ENCODE measurements around the gene GAGE10.

DNA sequence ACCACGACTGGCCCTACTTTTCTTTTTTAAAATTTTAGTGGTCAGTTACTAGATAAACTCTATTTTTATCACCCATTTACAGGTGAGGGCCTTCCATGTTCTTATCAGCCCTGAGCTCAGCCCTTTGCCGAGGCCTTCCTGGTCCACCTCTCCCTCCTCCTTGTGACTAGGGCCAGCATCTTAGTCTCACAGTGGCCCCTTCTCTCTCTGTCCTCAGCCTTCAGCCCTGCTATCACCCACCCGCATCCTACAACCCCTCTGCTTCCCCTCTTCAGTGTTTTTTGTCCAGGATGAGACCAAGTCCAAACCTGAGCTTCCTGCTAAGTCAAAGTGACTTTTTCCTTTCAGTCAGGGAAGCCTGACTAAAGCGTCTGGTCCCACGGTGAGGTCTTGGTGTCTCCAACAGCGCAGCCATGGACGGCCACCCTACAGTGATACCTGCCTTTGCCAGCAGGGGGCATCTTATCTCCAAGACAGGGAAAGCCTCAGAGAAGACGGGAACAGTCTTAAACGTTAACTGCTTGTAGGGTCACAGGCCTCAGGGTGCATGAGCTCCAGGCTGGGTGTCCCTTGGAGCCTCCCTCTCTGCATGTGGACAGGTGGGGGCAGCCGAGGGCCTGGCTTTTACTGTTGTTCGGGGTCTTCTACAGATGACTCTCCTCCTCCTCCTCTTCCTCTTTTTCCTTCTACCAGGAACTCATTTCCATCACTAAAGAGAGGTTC lies 11.7 kb upstream of the GAGE10 start:
- TF ChIP-seq, protein P1, sequence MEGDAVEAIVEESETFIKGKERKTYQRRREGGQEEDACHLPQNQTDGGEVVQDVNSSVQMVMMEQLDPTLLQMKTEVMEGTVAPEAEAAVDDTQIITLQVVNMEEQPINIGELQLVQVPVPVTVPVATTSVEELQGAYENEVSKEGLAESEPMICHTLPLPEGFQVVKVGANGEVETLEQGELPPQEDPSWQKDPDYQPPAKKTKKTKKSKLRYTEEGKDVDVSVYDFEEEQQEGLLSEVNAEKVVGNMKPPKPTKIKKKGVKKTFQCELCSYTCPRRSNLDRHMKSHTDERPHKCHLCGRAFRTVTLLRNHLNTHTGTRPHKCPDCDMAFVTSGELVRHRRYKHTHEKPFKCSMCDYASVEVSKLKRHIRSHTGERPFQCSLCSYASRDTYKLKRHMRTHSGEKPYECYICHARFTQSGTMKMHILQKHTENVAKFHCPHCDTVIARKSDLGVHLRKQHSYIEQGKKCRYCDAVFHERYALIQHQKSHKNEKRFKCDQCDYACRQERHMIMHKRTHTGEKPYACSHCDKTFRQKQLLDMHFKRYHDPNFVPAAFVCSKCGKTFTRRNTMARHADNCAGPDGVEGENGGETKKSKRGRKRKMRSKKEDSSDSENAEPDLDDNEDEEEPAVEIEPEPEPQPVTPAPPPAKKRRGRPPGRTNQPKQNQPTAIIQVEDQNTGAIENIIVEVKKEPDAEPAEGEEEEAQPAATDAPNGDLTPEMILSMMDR (conservative IDR thresholded peaks at IDR 0.05; ENCODE audit: low read depth in 2 of 2) = peak; percentile 57 to 78
- TF ChIP-seq, protein P2, sequence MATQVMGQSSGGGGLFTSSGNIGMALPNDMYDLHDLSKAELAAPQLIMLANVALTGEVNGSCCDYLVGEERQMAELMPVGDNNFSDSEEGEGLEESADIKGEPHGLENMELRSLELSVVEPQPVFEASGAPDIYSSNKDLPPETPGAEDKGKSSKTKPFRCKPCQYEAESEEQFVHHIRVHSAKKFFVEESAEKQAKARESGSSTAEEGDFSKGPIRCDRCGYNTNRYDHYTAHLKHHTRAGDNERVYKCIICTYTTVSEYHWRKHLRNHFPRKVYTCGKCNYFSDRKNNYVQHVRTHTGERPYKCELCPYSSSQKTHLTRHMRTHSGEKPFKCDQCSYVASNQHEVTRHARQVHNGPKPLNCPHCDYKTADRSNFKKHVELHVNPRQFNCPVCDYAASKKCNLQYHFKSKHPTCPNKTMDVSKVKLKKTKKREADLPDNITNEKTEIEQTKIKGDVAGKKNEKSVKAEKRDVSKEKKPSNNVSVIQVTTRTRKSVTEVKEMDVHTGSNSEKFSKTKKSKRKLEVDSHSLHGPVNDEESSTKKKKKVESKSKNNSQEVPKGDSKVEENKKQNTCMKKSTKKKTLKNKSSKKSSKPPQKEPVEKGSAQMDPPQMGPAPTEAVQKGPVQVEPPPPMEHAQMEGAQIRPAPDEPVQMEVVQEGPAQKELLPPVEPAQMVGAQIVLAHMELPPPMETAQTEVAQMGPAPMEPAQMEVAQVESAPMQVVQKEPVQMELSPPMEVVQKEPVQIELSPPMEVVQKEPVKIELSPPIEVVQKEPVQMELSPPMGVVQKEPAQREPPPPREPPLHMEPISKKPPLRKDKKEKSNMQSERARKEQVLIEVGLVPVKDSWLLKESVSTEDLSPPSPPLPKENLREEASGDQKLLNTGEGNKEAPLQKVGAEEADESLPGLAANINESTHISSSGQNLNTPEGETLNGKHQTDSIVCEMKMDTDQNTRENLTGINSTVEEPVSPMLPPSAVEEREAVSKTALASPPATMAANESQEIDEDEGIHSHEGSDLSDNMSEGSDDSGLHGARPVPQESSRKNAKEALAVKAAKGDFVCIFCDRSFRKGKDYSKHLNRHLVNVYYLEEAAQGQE (IDR thresholded peaks at IDR 0.05; ENCODE audit: unreplicated experiment) = no peak
- no peak for TF ChIP-seq EZH2 (IDR thresholded peaks at IDR 0.05; ENCODE audit: low read depth, unreplicated experiment)
- no peak for TF ChIP-seq POLR2AphosphoS5 (IDR thresholded peaks at IDR 0.05; ENCODE audit: low read depth)
- no peak for TF ChIP-seq EZH2phosphoT487 (IDR thresholded peaks at IDR 0.05; ENCODE audit: unreplicated experiment)
- TF ChIP-seq CREB1 (CRISPR knock-in tag; IDR thresholded peaks at IDR 0.05; ENCODE audit: low read depth) = no peak
- TF ChIP-seq NANOG (IDR thresholded peaks at IDR 0.05; ENCODE audit: borderline replicate concordance) = no peak
- TF ChIP-seq, protein P3, sequence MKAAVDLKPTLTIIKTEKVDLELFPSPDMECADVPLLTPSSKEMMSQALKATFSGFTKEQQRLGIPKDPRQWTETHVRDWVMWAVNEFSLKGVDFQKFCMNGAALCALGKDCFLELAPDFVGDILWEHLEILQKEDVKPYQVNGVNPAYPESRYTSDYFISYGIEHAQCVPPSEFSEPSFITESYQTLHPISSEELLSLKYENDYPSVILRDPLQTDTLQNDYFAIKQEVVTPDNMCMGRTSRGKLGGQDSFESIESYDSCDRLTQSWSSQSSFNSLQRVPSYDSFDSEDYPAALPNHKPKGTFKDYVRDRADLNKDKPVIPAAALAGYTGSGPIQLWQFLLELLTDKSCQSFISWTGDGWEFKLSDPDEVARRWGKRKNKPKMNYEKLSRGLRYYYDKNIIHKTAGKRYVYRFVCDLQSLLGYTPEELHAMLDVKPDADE (IDR thresholded peaks at IDR 0.05) = no peak
- no peak for TF ChIP-seq JUNB (IDR thresholded peaks at IDR 0.05; ENCODE audit: unreplicated experiment)
- no peak for TF ChIP-seq ZNF331 (CRISPR knock-in tag; IDR thresholded peaks at IDR 0.05; ENCODE audit: low read depth)
- TF ChIP-seq, protein P4, sequence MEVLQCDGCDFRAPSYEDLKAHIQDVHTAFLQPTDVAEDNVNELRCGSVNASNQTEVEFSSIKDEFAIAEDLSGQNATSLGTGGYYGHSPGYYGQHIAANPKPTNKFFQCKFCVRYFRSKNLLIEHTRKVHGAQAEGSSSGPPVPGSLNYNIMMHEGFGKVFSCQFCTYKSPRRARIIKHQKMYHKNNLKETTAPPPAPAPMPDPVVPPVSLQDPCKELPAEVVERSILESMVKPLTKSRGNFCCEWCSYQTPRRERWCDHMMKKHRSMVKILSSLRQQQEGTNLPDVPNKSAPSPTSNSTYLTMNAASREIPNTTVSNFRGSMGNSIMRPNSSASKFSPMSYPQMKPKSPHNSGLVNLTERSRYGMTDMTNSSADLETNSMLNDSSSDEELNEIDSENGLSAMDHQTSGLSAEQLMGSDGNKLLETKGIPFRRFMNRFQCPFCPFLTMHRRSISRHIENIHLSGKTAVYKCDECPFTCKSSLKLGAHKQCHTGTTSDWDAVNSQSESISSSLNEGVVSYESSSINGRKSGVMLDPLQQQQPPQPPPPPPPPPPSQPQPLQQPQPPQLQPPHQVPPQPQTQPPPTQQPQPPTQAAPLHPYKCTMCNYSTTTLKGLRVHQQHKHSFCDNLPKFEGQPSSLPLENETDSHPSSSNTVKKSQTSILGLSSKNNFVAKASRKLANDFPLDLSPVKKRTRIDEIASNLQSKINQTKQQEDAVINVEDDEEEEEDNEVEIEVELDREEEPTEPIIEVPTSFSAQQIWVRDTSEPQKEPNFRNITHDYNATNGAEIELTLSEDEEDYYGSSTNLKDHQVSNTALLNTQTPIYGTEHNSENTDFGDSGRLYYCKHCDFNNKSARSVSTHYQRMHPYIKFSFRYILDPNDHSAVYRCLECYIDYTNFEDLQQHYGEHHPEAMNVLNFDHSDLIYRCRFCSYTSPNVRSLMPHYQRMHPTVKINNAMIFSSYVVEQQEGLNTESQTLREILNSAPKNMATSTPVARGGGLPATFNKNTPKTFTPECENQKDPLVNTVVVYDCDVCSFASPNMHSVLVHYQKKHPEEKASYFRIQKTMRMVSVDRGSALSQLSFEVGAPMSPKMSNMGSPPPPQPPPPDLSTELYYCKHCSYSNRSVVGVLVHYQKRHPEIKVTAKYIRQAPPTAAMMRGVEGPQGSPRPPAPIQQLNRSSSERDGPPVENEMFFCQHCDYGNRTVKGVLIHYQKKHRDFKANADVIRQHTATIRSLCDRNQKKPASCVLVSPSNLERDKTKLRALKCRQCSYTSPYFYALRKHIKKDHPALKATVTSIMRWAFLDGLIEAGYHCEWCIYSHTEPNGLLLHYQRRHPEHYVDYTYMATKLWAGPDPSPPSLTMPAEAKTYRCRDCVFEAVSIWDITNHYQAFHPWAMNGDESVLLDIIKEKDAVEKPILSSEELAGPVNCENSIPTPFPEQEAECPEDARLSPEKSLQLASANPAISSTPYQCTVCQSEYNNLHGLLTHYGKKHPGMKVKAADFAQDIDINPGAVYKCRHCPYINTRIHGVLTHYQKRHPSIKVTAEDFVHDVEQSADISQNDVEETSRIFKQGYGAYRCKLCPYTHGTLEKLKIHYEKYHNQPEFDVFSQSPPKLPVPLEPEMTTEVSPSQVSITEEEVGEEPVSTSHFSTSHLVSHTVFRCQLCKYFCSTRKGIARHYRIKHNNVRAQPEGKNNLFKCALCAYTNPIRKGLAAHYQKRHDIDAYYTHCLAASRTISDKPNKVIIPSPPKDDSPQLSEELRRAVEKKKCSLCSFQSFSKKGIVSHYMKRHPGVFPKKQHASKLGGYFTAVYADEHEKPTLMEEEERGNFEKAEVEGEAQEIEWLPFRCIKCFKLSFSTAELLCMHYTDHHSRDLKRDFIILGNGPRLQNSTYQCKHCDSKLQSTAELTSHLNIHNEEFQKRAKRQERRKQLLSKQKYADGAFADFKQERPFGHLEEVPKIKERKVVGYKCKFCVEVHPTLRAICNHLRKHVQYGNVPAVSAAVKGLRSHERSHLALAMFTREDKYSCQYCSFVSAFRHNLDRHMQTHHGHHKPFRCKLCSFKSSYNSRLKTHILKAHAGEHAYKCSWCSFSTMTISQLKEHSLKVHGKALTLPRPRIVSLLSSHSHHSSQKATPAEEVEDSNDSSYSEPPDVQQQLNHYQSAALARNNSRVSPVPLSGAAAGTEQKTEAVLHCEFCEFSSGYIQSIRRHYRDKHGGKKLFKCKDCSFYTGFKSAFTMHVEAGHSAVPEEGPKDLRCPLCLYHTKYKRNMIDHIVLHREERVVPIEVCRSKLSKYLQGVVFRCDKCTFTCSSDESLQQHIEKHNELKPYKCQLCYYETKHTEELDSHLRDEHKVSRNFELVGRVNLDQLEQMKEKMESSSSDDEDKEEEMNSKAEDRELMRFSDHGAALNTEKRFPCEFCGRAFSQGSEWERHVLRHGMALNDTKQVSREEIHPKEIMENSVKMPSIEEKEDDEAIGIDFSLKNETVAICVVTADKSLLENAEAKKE (CRISPR knock-in tag; IDR thresholded peaks at IDR 0.05) = no peak
- TF ChIP-seq ZNF114 (CRISPR knock-in tag; IDR thresholded peaks at IDR 0.05) = no peak
- no peak for TF ChIP-seq STAT1 (IDR thresholded peaks at IDR 0.05; ENCODE audit: unreplicated experiment)

All from GM23338 (cell line).